ENCODE results near the gene PDE6C. TPM values are rescaled to one million over a fixed set of nuclear protein-coding genes. Genes with fewer than 3 reads are reported as not detected.

The PDE6C gene
- total and polyA plus RNA-seq, 2 donors (not counting 1 experiment from before 2014, with no cell fraction given): not detected

DNA sequence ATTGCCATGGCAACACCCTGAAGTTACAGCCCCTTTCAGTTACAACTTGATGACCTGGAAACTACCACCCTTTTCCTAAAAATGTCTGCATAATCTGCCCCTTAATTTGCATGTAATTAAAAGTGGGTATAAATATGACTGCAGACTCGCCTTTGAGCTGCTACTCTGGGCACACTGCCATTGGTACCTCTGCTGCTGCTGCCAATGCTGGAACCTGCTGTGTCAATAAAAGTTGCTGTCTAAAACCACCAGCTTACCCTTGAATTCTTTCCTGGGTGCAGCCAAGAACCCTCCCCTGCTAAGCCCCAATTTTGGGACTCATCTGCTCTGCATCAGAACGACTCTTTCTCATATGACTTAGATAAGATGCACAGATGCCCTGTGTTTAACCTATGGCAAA lies 100.3 kb downstream of the PDE6C start:
- Histone ChIP-seq H2AFZ (ENCODE audit: low read length) (no peak overlapping the region), H3K9me3 (ENCODE audit: control insufficient read depth, insufficient read depth, low read depth, low read length) (no peaks in the 10 kb centered on the region), H3K27ac (ENCODE audit: insufficient read depth, low read length) (no peak overlapping the region), H3K4me3 (replicated peaks in 1 of 4; ENCODE audit: control extremely low read depth in 1 of 4, insufficient read depth in 1 of 4, low read depth in 3 of 4, low read length in 4 of 4) (no peak overlapping the region), H3K36me3 (ENCODE audit: control insufficient read depth, insufficient read depth, low read length) (no peaks in the 10 kb centered on the region), H3K27me3 (ENCODE audit: control insufficient read depth, insufficient read depth, low read length) (peaks cover 6% of the 10 kb centered on the region), H3K4me2 (ENCODE audit: extremely low read depth, insufficient read depth, low read length) (no peak overlapping the region), H3K9ac (ENCODE audit: insufficient read depth, low read length) (no peak overlapping the region), H4K20me1 (ENCODE audit: control insufficient read depth, extremely low read depth, insufficient read depth, low read length) (no peaks in the 10 kb centered on the region), H3K4me1 (ENCODE audit: control insufficient read depth, extremely low read depth, insufficient read depth, low read length) (no peaks in the 10 kb centered on the region), H3K79me2 (ENCODE audit: control insufficient read depth, insufficient read depth, low read length) (no peaks in the 10 kb centered on the region)
- TF ChIP-seq EZH2 (IDR thresholded peaks at IDR 0.05; ENCODE audit: low read length, missing control alignments): no peak
- TF ChIP-seq, protein P1, sequence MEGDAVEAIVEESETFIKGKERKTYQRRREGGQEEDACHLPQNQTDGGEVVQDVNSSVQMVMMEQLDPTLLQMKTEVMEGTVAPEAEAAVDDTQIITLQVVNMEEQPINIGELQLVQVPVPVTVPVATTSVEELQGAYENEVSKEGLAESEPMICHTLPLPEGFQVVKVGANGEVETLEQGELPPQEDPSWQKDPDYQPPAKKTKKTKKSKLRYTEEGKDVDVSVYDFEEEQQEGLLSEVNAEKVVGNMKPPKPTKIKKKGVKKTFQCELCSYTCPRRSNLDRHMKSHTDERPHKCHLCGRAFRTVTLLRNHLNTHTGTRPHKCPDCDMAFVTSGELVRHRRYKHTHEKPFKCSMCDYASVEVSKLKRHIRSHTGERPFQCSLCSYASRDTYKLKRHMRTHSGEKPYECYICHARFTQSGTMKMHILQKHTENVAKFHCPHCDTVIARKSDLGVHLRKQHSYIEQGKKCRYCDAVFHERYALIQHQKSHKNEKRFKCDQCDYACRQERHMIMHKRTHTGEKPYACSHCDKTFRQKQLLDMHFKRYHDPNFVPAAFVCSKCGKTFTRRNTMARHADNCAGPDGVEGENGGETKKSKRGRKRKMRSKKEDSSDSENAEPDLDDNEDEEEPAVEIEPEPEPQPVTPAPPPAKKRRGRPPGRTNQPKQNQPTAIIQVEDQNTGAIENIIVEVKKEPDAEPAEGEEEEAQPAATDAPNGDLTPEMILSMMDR (conservative IDR thresholded peaks at IDR 0.05 in 1 of 2, IDR thresholded peaks at IDR 0.05 in 1 of 2; ENCODE audit: low read depth in 1 of 2, low read length in 2 of 2): no peak
- no peak for DNase-seq (ENCODE audit: low read depth in 2 of 2)

DNA sequence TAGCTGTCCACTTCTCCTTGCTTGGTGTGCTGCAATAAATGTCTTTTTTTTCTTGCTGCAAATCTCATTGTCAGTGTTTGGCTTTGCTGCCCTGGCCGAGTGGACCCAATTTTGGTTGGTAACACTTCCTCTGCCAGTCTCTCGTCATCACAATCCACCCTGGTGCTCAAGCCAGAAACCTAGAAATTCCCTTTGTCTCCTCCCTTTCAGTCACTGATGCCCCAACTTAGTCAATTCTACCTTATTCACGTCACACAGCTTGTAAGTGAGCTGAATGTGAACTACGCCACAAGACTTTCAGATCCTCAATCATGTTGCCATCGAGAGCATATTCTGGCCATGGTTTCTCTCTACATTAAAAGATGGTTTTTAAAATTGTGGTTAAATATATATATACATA lies 103.0 kb downstream of the PDE6C start:
- Histone ChIP-seq H3K4me1 (ENCODE audit: control insufficient read depth, extremely low read depth, insufficient read depth, low read length) (no peaks in the 10 kb centered on the region), H3K9me3 (ENCODE audit: control insufficient read depth, insufficient read depth, low read depth, low read length) (no peaks in the 10 kb centered on the region), H2AFZ (ENCODE audit: low read length) (no peak overlapping the region), H4K20me1 (ENCODE audit: control insufficient read depth, extremely low read depth, insufficient read depth, low read length) (no peaks in the 10 kb centered on the region), H3K4me3 (replicated peaks in 1 of 4; ENCODE audit: control extremely low read depth in 1 of 4, insufficient read depth in 1 of 4, low read depth in 3 of 4, low read length in 4 of 4) (no peak overlapping the region), H3K27ac (ENCODE audit: insufficient read depth, low read length) (no peak overlapping the region), H3K79me2 (ENCODE audit: control insufficient read depth, insufficient read depth, low read length) (no peaks in the 10 kb centered on the region), H3K36me3 (ENCODE audit: control insufficient read depth, insufficient read depth, low read length) (no peaks in the 10 kb centered on the region), H3K27me3 (ENCODE audit: control insufficient read depth, insufficient read depth, low read length) (peaks cover 6% of the 10 kb centered on the region), H3K9ac (ENCODE audit: insufficient read depth, low read length) (no peak overlapping the region), H3K4me2 (ENCODE audit: extremely low read depth, insufficient read depth, low read length) (no peak overlapping the region)
- DNase-seq (ENCODE audit: low read depth in 2 of 2): no peak
- no peak for TF ChIP-seq EZH2 (IDR thresholded peaks at IDR 0.05; ENCODE audit: low read length, missing control alignments)
- TF ChIP-seq, protein P1 (conservative IDR thresholded peaks at IDR 0.05 in 1 of 2, IDR thresholded peaks at IDR 0.05 in 1 of 2; ENCODE audit: low read depth in 1 of 2, low read length in 2 of 2): no peak

Other genes starting within 250 kb of the PDE6C start
- 161 and 298 TPM in 2 replicates for gene MYOF, start 130.2 kb upstream of the PDE6C start, total RNA-seq
- gene MYOF, start 130.2 kb upstream of the PDE6C start, polyA plus RNA-seq: 215 and 314 TPM in 2 replicates
- 2.1 and 19.0 TPM in 2 replicates for gene CEP55, start 115.9 kb upstream of the PDE6C start, total RNA-seq
- gene CEP55, start 115.9 kb upstream of the PDE6C start, polyA plus RNA-seq: 16.1 and 51.6 TPM in 2 replicates
- gene FFAR4, start 45.9 kb upstream of the PDE6C start, total RNA-seq: not detected in 2 replicates
- not detected in 2 replicates for gene FFAR4, start 45.9 kb upstream of the PDE6C start, polyA plus RNA-seq
- gene RBP4, start 11.3 kb upstream of the PDE6C start, total RNA-seq: not detected in 2 replicates
- 0.28 TPM in 1 of 2 replicates, not detected in the other for gene RBP4, start 11.3 kb upstream of the PDE6C start, polyA plus RNA-seq
- gene FRA10AC1, start 90.1 kb downstream of the PDE6C start, total RNA-seq: 6.9 and 9.4 TPM in 2 replicates
- gene FRA10AC1, start 90.1 kb downstream of the PDE6C start, polyA plus RNA-seq: 6.3 and 7.1 TPM in 2 replicates
- gene LGI1, start 145.4 kb downstream of the PDE6C start, total RNA-seq: not detected in 2 replicates
- gene LGI1, start 145.4 kb downstream of the PDE6C start, polyA plus RNA-seq: not detected in 2 replicates